Transverse colon (tissue), 4 donors: Measurements from ENCODE around the gene CHIC2. TPM values are rescaled to one million over a fixed set of nuclear protein-coding genes. Genes with fewer than 3 reads are reported as not detected.
A peak's percentile ranks its signal among the peaks of the same experiment; 100 is the strongest.

Experiments
- DNase-seq: peaks from one replicate; pipeline ENCODE4 v3.0.0-alpha.2; 2019
- H3K27ac ChIP-seq, 4 donors: fragments of 200-600 bp; sonication (generic); 2 replicates each; pipeline ENCODE4 v1.5.1; 2016 to 2018; ENCODE audit warnings: inconsistent platforms in 4 of 4
- H3K27me3 ChIP-seq: fragments of 200-600 bp; sonication (generic); 2 replicates; pipeline ENCODE4 v1.5.1; 2017; ENCODE audit warnings: inconsistent platforms
- H3K36me3 ChIP-seq, 4 donors: fragments of 200-600 bp; sonication (generic); 2 replicates each; pipeline ENCODE4 v1.5.1; 2017 to 2019; ENCODE audit warnings: inconsistent platforms in 4 of 4
- H3K4me1 ChIP-seq, 4 donors: fragments of 200-600 bp; sonication (generic); 2 replicates each; pipeline ENCODE4 v1.5.1; 2017 to 2020; ENCODE audit warnings: inconsistent platforms in 4 of 4
- H3K4me3 ChIP-seq, 4 donors: fragments of 200-600 bp; sonication (generic); 1 replicate in 1 of 4; 2 replicates in 3 of 4; pipeline versions ENCODE4 v1.5.1 to v1.6.1; 2017 to 2019; ENCODE audit warnings: inconsistent platforms in 4 of 4
- H3K9me3 ChIP-seq, 2 donors: fragments of 200-600 bp; sonication (generic); 2 replicates each; pipeline ENCODE4 v1.5.1; 2017 to 2019; ENCODE audit warnings: inconsistent platforms in 2 of 2
- EP300 ChIP-seq: sonication (generic); formaldehyde crosslinking; IDR thresholded peaks from one replicate; pipeline ENCODE4 v1.6.1; 2017; ENCODE audit warnings: antibody characterized with exemption, low read depth
- POLR2A ChIP-seq: fragments of 450-650 bp; IDR thresholded peaks from one replicate; pipeline ENCODE4 v1.6.1; 2016; ENCODE audit warnings: antibody characterized with exemption, mild to moderate bottlenecking, moderate library complexity
- POLR2AphosphoS5 ChIP-seq, 3 donors: sonication (generic); formaldehyde crosslinking; IDR thresholded peaks; one replicate each; pipeline ENCODE4 v1.6.1; 2016; ENCODE audit warnings: antibody characterized with exemption in 3 of 3
- WGBS, 2 donors: methylation state at CpG; one replicate each; pipeline ENCODE4 v1.1.5; 2018; ENCODE audit warnings: low coverage in 1 of 2; 5-methylcytosine and 5-hydroxymethylcytosine counted together
- in situ Hi-C, 4 donors: fragments of 200-750 bp; cut with MboI; loops; one replicate each; pipeline versions ENCODE4 v1.15.0 to v1.15.1; 2017; ENCODE audit warnings: low sequenced_read_pairs in 3 of 4, low pct_ligation_motif_present in 1 of 4, low pct_unique_long_range_greater_than_20kb in 1 of 4
- intact Hi-C: fragments of 100-400 bp; cut with DNase I; formaldehyde crosslinking; loops from one replicate; pipeline ENCODE4 v1.15.1; 2023; ENCODE audit warnings: low total_unique reads
- total RNA-seq, 4 donors: library from RNA; depleted of rRNA; stranded (reverse); fragments of >200 nt; gene quantifications; one replicate each; pipeline ENCODE4 v1.1.0, GENCODE V29; 2016
- TF ChIP-seq, protein P1 (sequence below), 5 experiments: fragments of 200-600 bp in 3 of 5; fragments of 450-650 bp in 2 of 5; sonication (generic) in 3 of 5; IDR thresholded peaks; 1 replicate in 2 of 5; 2 replicates in 3 of 5; pipeline ENCODE4 v1.5.1; 2016 to 2017; ENCODE audit warnings: antibody characterized with exemption in 5 of 5, inconsistent platforms in 3 of 5, mild to moderate bottlenecking in 2 of 5, moderate library complexity in 1 of 5

The CHIC2 gene
- total RNA-seq, 4 donors from 2014 or later = 36.2 to 106 (median 52.0) TPM

- in situ Hi-C loops = no loop called here
- peak overlapping the region; percentile 11 to 54 (median 24) for H3K4me3 ChIP-seq
- peaks cover 84% of the 10 kb centered on the region for H3K27me3 ChIP-seq
Measured at GRCh38 chr4:54092405-54093323, 28.3 kb upstream of the CHIC2 start.

GRCh38 chr4:54091637-54092404 lies 27.4 kb upstream of the CHIC2 start:
- peak overlapping the region in 1 of 4 donors; percentile 4 for H3K27ac ChIP-seq
- 1 to 2% methylated on average over 26 to 48 of the region's 48 CpGs for WGBS, 2 donors
- H3K4me3 ChIP-seq = peak overlapping the region; percentile 11 to 54 (median 24)
- no peaks in the 10 kb centered on the region for H3K36me3 ChIP-seq
- no peaks in the 10 kb centered on the region for H3K9me3 ChIP-seq
- peak; percentile 82 for DNase-seq
- peaks cover 0 to 31% (median 16%) of the 10 kb centered on the region in 4 donors for H3K4me1 ChIP-seq
- no peak for TF ChIP-seq EP300
- TF ChIP-seq, protein P1, sequence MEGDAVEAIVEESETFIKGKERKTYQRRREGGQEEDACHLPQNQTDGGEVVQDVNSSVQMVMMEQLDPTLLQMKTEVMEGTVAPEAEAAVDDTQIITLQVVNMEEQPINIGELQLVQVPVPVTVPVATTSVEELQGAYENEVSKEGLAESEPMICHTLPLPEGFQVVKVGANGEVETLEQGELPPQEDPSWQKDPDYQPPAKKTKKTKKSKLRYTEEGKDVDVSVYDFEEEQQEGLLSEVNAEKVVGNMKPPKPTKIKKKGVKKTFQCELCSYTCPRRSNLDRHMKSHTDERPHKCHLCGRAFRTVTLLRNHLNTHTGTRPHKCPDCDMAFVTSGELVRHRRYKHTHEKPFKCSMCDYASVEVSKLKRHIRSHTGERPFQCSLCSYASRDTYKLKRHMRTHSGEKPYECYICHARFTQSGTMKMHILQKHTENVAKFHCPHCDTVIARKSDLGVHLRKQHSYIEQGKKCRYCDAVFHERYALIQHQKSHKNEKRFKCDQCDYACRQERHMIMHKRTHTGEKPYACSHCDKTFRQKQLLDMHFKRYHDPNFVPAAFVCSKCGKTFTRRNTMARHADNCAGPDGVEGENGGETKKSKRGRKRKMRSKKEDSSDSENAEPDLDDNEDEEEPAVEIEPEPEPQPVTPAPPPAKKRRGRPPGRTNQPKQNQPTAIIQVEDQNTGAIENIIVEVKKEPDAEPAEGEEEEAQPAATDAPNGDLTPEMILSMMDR (IDR thresholded peaks at IDR 0.05) = no peak
- TF ChIP-seq POLR2A = peak; percentile 25
- peak; percentile 39 to 44 (median 41) for TF ChIP-seq POLR2AphosphoS5 (IDR thresholded peaks at IDR 0.05)
- in situ Hi-C loops = no loop called here
- peaks cover 76% of the 10 kb centered on the region for H3K27me3 ChIP-seq
- intact Hi-C loops = no loop called here

More at GRCh38 chr4:54092405-54093323, 28.3 kb upstream of the CHIC2 start:
- Histone ChIP-seq H3K27ac (peak overlapping the region in 1 of 4 donors; percentile 4), H3K9me3 (no peaks in the 10 kb centered on the region), H3K4me1 (peaks cover 0 to 31% (median 16%) of the 10 kb centered on the region in 4 donors), H3K36me3 (no peaks in the 10 kb centered on the region)
- no peak for TF ChIP-seq POLR2A
- no peak for TF ChIP-seq EP300
- TF ChIP-seq POLR2AphosphoS5 (IDR thresholded peaks at IDR 0.05) = no peak
- TF ChIP-seq, protein P1 (IDR thresholded peaks at IDR 0.05) = no peak
- no peak for DNase-seq
- 21 to 26% methylated on average over 3 to 13 of the region's 13 CpGs for WGBS, 2 donors
- intact Hi-C loops = no loop called here

- in situ Hi-C loops (no loop called here), intact Hi-C loops (no loop called here)
- WGBS, 2 donors = 15 to 27% methylated on average over 10 to 27 of the region's 27 CpGs
- DNase-seq = peak; percentile 50
- H3K9me3 ChIP-seq = no peaks in the 10 kb centered on the region
- no peaks in the 10 kb centered on the region for H3K36me3 ChIP-seq
- H3K4me3 ChIP-seq = peak overlapping the region in 3 of 4 donors; percentile 19 to 54 (median 30)
- H3K27me3 ChIP-seq = peaks cover 68% of the 10 kb centered on the region
- no peak for TF ChIP-seq POLR2A
- TF ChIP-seq POLR2AphosphoS5 (IDR thresholded peaks at IDR 0.05) = no peak
- TF ChIP-seq, protein P1 (IDR thresholded peaks at IDR 0.05) = no peak
- no peak for TF ChIP-seq EP300
- peaks cover 0 to 31% (median 16%) of the 10 kb centered on the region in 4 donors for H3K4me1 ChIP-seq
- H3K27ac ChIP-seq = no peak overlapping the region
Measured at GRCh38 chr4:54090804-54091623, 26.6 kb upstream of the CHIC2 start.
